ENCODE results near the gene SRGAP3.

- TF ChIP-seq CTCF (IDR thresholded peaks at IDR 0.05) (no peak), POLR2A (IDR thresholded peaks at IDR 0.05) (no peak)
Observed at GRCh38 chr3:9157651-9158362, 91.6 kb downstream of the SRGAP3 start.

Data from gastroesophageal sphincter (tissue), 3 donors.